Measurements from ENCODE around the gene TMCC2.

Gene TMCC2

DNA sequence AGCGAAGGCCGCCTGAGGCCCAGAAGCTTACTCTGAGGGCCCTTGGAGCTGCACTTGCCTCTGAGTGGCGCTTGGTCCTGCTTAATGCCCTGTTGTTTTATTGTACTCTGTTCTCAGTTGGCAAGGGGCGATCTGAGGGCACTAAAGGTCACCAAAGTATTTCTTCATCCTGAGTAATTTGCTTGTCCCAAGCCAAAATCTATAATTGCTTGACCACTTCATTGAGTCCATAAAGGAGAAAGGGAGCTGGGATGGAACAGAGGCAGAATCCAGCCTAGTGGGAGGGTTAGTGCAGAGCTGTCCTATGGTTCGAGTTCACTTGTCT is 94.2 kb downstream of the TMCC2 start:
- no peak overlapping the region for H3K4me3 Mint-ChIP-seq

More for the DNA sequence above, 94.2 kb downstream of the TMCC2 start:
- Mint-ChIP-seq H3K27me3 (peaks cover 14% of the 10 kb centered on the region), H3K36me3 (ENCODE audit: low read depth) (peaks cover 20% of the 10 kb centered on the region), H3K4me1 (ENCODE audit: low read depth) (peaks cover 57% of the 10 kb centered on the region), H3K27ac (peak overlapping the region; percentile 91), H3K9me3 (no peaks in the 10 kb centered on the region)
- intact Hi-C loops (cut with micrococcal nuclease), result loop anchor here (5.0 kb wide), 1 partner anchor 35 kb away; no protein-coding TSS in a partner anchor

Data from dendritic cell treated with granulocyte-macrophage colony-stimulating factor and Interleukin-4, amounts not matched to agents 40 ng/mL and 50 ng/mL, for 4 days (primary cell).